Retina (tissue), 1 donor: ENCODE results near the gene OR2M7.
"Not testable (repeated sequence)": the region's sequence is repeated elsewhere in the genome, so short reads cannot be mapped to it uniquely, and the experiment has no call there.

Experiments used
- DNase-seq: peaks from one replicate; pipeline ENCODE4 v3.0.0-alpha.2; 2016

OR2M7 gene, protein sequence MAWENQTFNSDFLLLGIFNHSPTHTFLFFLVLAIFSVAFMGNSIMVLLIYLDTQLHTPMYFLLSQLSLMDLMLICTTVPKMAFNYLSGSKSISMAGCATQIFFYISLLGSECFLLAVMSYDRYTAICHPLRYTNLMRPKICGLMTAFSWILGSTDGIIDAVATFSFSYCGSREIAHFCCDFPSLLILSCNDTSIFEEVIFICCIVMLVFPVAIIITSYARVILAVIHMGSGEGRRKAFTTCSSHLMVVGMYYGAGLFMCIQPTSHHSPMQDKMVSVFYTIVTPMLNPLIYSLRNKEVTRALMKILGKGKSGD

GRCh38 chr1:248324468-248324867 lies at the start of gene OR2M7:
TSS of gene OR2M7 (minus strand) at chr1:248324568. CDS start at chr1:248324568, 0 bp downstream.
- DNase-seq: no peak

GRCh38 chr1:248373761-248374160 lies 49.4 kb upstream of the OR2M7 start:
- DNase-seq: no peak

DNA sequence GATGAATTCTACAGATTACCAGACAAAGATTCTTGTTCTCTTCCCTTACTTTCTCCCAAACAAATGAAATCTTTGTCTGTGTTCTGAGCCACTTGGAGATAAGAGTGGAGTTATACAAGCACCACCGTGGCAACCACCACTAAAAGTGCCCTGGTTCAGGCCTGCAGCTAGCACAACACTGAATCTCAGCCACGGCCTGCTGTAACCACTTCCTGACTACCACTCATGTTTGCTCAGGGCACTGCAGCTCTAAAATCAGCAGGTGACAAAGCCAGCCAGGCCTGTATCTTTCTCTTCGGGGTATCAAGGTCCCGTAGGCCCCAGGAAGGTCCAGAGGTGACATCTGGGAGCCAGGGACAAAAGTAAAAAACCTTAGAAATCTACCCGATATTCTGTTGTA lies 48.0 kb upstream of the OR2M7 start:
- DNase-seq: no peak

GRCh38 chr1:248366609-248367008 lies 42.2 kb upstream of the OR2M7 start:
- DNase-seq: no peak

GRCh38 chr1:248361121-248361715 lies 36.9 kb upstream of the OR2M7 start, which contains the start of gene OR2T4:
TSS of gene OR2T4 (plus strand) at chr1:248361665. CDS start at chr1:248361665, 0 bp downstream.
- DNase-seq: no peak

- no peak for DNase-seq
These were observed 35.0 kb upstream of the OR2M7 start for GRCh38 chr1:248359415-248359814.

GRCh38 chr1:248348475-248348874 lies 24.1 kb upstream of the OR2M7 start, which contains the start of gene OR14C36:
TSS of gene OR14C36 (plus strand) at chr1:248348775. CDS start at chr1:248348775, 0 bp downstream.
- DNase-seq: no peak

DNA sequence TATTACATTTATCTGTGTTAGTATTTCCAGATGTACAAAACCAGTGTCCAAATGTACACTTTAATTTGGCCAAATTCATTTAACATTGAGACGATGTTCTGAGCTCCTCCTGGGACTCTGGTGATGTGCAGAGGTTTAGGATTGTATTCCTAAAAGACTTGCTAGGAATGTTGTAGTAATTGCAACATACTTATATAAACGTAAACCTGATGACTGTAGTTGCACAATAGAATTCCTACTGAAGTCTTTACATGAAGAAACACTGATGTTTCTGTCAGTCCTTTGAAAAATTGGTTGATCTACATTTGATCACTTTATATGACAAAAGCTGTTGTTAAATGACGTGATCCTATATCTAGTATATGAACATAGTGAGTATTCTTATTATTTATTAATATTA lies 19.1 kb upstream of the OR2M7 start:
- DNase-seq: no peak

DNA sequence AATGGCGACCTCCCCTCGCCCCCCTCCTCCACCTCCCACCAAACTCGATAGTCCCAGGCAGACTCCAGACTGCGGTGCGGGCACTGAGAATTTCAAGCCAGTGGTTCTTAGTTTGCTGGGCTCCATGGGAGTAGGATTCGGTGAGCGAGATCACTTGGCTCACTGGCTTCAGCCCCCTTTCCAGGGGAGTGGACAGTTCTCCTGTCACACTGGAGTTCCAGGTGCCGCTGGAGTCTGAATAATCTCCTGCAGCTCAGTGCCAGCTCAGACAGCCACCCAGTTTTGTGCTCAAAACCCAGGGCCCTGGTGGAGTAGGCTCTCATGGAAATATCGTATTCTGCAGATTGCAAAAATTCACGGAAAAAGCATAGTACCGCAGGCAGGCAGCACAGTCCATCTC lies 7.6 kb downstream of the OR2M7 start:
- no peak for DNase-seq

DNA sequence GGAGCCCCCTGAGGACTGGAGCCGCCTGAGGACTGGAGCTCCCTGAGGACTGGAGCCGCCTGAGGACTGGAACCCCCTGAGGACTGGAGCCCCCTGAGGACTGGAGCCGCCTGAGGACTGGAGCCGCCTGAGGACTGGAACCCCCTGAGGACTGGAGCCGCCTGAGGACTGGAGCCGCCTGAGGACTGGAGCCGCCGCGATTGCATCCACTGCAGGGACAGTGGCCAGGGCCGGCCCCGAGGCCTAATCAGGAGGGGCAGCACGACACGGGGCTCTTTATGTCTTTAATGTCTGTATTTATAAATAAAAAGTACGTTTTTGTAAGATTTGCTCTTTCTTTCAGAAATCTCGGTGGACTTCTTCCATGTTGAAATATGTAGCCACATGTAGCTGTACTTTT lies 17.6 kb downstream of the OR2M7 start:
- DNase-seq: not testable (repeated sequence)

DNA sequence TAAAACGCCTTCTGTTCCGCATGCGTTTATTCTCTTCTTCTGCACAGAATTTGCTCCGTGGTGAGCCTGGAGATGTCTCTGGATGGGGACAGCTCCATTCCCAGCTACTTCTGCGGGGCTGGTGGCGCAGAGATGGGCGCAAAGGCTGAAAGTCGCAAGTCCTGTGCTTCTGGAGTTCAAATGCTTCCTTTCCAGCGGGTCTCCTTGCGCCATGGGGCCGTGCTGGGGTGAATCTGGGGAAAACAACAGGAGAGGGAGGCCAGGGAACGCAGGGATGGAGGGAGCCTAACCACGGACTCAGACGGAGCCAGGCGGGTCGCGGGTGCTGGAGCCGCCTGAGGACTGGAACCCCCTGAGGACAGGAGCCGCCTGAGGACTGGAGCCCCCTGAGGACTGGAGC lies 18.3 kb downstream of the OR2M7 start:
- no peak for DNase-seq

GRCh38 chr1:248305672-248306071 lies 18.7 kb downstream of the OR2M7 start:
- not testable (repeated sequence) for DNase-seq

- no peak for DNase-seq
These were observed 21.0 kb downstream of the OR2M7 start, which contains the start of gene OR2T12 for GRCh38 chr1:248303324-248303723. TSS of gene OR2T12 (minus strand) at chr1:248303424. CDS start at chr1:248295578, 7,846 bp downstream.

GRCh38 chr1:248288391-248288790 lies 36.0 kb downstream of the OR2M7 start:
- no peak for DNase-seq

DNA sequence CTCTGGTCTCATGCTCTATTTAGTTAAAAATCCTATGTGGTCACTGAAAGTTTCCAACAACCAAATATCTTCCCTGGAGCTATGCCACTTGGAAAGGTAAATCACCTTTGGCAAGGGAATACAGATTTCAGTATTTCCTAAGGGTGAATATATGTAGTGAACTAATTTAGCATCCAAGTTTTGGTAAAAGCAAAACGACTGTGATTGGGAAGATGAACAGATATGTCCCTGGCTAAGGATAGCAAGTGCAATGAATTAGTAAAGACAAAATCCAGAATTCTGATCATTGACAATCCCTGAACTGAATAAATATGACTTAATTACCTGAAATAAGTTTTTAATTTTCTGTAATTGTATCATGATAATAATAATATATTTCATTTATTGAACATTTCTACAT lies 46.5 kb downstream of the OR2M7 start, which contains the start of gene OR2T33:
TSS of gene OR2T33 (minus strand) at position 101 of the 400 bp plus-strand sequence. CDS start 4,162 bp downstream, outside the sequence.
- DNase-seq: no peak
